ENCODE measurements around the gene PATJ. TPM values are rescaled to one million over a fixed set of nuclear protein-coding genes. Genes with fewer than 3 reads are reported as not detected.

PATJ gene
- total and polyA plus RNA-seq, 2 experiments from 2014 or later = 20.0 to 44.8 TPM

- H3K4me1 ChIP-seq (ENCODE audit: insufficient read depth) = no peaks in the 10 kb centered on the region
- no peak overlapping the region for H3K4me3 ChIP-seq
- no peaks in the 10 kb centered on the region for H3K36me3 ChIP-seq (replicated peaks; ENCODE audit: insufficient read depth, low read depth)
- WGBS (ENCODE audit: low lambda C conversion rate, missing lambda C conversion rate) = 76% methylated on average over 6 of the region's 6 CpGs
- H3K79me2 ChIP-seq = no peaks in the 10 kb centered on the region
- TF ChIP-seq CTCF (IDR thresholded peaks at IDR 0.05; ENCODE audit: poor library complexity) = peak; percentile 92
- TF ChIP-seq EZH2 (IDR thresholded peaks at IDR 0.05; ENCODE audit: borderline replicate concordance) = no peak
- no peak for TF ChIP-seq EZH2phosphoT487 (IDR thresholded peaks at IDR 0.05; ENCODE audit: low read depth, severe bottlenecking, unreplicated experiment)
- H3K9me2 ChIP-seq (replicated peaks; ENCODE audit: insufficient read depth) = no peaks in the 10 kb centered on the region
- no peaks in the 10 kb centered on the region for H3K27me3 ChIP-seq
- H3K4me2 ChIP-seq = no peak overlapping the region
- H4K20me1 ChIP-seq (ENCODE audit: insufficient read depth, poor library complexity, severe bottlenecking) = no peaks in the 10 kb centered on the region
- no peak overlapping the region for H3K27ac ChIP-seq
- peak; percentile 83 for DNase-seq (ENCODE audit: low spot score)
- H3K9me3 ChIP-seq (ENCODE audit: low read depth) = no peaks in the 10 kb centered on the region
- no peak overlapping the region for H2AFZ ChIP-seq
These were observed 388.9 kb downstream of the PATJ start for GRCh38 chr1:62131093-62131725.

DNA sequence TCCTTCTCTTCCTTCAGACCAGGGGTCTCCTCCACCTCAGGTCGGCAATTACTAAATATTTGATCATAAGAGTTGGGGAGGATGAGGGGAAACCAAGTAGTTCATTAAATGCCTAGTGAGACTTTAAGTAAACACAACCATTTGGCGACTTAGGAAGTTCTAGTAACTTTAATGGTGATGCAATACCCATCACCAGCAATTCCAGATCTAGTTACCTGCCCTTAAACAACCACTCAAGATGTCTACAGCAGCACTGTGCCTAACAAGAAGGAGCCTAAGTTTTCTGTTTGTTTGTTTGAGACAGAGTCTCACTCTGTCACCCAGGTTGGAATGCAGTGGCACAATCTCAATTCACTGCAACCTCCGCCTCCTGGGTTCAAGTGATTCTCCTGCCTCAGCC is 395.7 kb downstream of the PATJ start:
- Histone ChIP-seq H3K27me3 (no peaks in the 10 kb centered on the region), H4K20me1 (ENCODE audit: insufficient read depth, poor library complexity, severe bottlenecking) (no peaks in the 10 kb centered on the region), H3K4me3 (no peak overlapping the region), H3K27ac (no peak overlapping the region), H3K79me2 (no peaks in the 10 kb centered on the region), H3K4me2 (no peak overlapping the region), H2AFZ (no peak overlapping the region), H3K36me3 (replicated peaks; ENCODE audit: insufficient read depth, low read depth) (no peaks in the 10 kb centered on the region), H3K9me2 (replicated peaks; ENCODE audit: insufficient read depth) (no peaks in the 10 kb centered on the region), H3K9me3 (ENCODE audit: low read depth) (no peaks in the 10 kb centered on the region), H3K4me1 (ENCODE audit: insufficient read depth) (no peaks in the 10 kb centered on the region)
- WGBS (ENCODE audit: low lambda C conversion rate, missing lambda C conversion rate) = 76% methylated on average over 3 of the region's 3 CpGs
- TF ChIP-seq EZH2 (IDR thresholded peaks at IDR 0.05; ENCODE audit: borderline replicate concordance) (no peak), CTCF (IDR thresholded peaks at IDR 0.05; ENCODE audit: poor library complexity) (no peak), EZH2phosphoT487 (IDR thresholded peaks at IDR 0.05; ENCODE audit: low read depth, severe bottlenecking, unreplicated experiment) (no peak)
- DNase-seq (ENCODE audit: low spot score) = no peak

DNA sequence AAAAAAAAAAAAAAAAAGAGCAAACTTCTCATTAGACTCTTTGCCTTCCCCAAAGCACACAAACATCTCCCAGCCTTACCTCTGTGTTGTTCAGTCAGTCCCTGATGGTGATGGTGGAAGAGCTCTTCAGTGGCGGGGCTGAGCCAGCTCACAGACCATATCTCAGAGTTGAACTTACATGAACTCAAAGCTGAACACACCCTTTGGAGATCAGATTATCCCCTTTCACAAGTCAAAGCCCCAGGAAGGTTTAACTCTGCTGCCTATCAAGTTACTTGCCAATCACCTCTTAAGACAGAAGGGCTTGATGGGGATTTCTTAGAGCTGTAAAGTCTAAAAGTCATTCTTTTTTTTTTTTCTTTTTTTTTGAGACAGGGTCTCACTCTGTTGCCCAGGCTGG is 397.1 kb downstream of the PATJ start:
- H3K9me2 ChIP-seq (replicated peaks; ENCODE audit: insufficient read depth) = no peaks in the 10 kb centered on the region
- H4K20me1 ChIP-seq (ENCODE audit: insufficient read depth, poor library complexity, severe bottlenecking) = no peaks in the 10 kb centered on the region
- H3K36me3 ChIP-seq (replicated peaks; ENCODE audit: insufficient read depth, low read depth) = no peaks in the 10 kb centered on the region
- no peak overlapping the region for H3K27ac ChIP-seq
- H3K4me3 ChIP-seq = no peak overlapping the region
- H2AFZ ChIP-seq = no peak overlapping the region
- no peaks in the 10 kb centered on the region for H3K79me2 ChIP-seq
- H3K9me3 ChIP-seq (ENCODE audit: low read depth) = no peaks in the 10 kb centered on the region
- H3K4me2 ChIP-seq = no peak overlapping the region
- no peaks in the 10 kb centered on the region for H3K4me1 ChIP-seq (ENCODE audit: insufficient read depth)
- TF ChIP-seq EZH2phosphoT487 (IDR thresholded peaks at IDR 0.05; ENCODE audit: low read depth, severe bottlenecking, unreplicated experiment) (no peak), EZH2 (IDR thresholded peaks at IDR 0.05; ENCODE audit: borderline replicate concordance) (no peak), CTCF (IDR thresholded peaks at IDR 0.05; ENCODE audit: poor library complexity) (no peak)
- DNase-seq (ENCODE audit: low spot score) = no peak
- 100% methylated on average over 1 of the region's 1 CpG for whole genome bisulfite sequencing (ENCODE audit: low lambda C conversion rate, missing lambda C conversion rate)
- H3K27me3 ChIP-seq = no peaks in the 10 kb centered on the region

All from hepatocyte (in vitro differentiated cells).